Ishikawa (cell line): ENCODE data around the gene ACY1.

Source experiments
- CEBPB ChIP-seq: IDR thresholded peaks from 2 replicates; pipeline ENCODE4 v1.6.1; 2012
- EGR1 ChIP-seq: IDR thresholded peaks from 2 replicates; pipeline ENCODE4 v1.6.1; 2012
- EP300 ChIP-seq: IDR thresholded peaks from 2 replicates; pipeline ENCODE4 v1.6.1; 2012; ENCODE audit warnings: borderline replicate concordance
- FOXM1 ChIP-seq: IDR thresholded peaks from 2 replicates; pipeline ENCODE4 v1.6.1; 2012; ENCODE audit warnings: low read depth, borderline replicate concordance
- RAD21 ChIP-seq: IDR thresholded peaks from 2 replicates; pipeline ENCODE4 v1.6.1; 2012; ENCODE audit warnings: low read depth
- TAF1 ChIP-seq: IDR thresholded peaks from 2 replicates; pipeline ENCODE4 v1.6.1; 2012; ENCODE audit warnings: low read depth, mild to moderate bottlenecking
- TCF12 ChIP-seq: IDR thresholded peaks from 2 replicates; pipeline ENCODE4 v1.6.1; 2012; ENCODE audit warnings: low read depth
- YY1 ChIP-seq: IDR thresholded peaks from 2 replicates; pipeline ENCODE4 v1.6.1; 2012; ENCODE audit warnings: low read depth
- TF ChIP-seq, protein P1 (sequence below): IDR thresholded peaks from 2 replicates; pipeline ENCODE4 v1.6.1; 2012; ENCODE audit warnings: low read depth, mild to moderate bottlenecking
- TF ChIP-seq, protein P2 (sequence below): IDR thresholded peaks from 2 replicates; pipeline ENCODE4 v1.6.1; 2012

DNA sequence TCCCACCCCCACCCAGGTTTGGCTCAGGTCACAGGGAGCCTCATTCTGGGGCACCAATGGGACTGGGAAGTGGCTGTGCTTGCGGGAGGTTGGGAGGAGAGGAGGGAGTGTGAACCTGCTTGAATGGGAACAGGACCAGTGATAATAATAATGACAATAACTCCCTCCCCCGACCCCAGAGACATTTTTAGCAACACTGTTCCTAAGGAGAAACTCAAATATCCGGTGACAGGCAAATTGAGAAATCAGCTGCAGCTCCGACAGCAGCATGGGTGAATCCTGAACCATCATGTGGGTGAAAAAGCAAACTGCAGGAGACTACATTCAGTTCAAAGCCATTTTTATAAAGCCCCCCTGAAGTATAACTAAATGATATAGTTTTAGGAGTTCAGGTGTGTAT is 24.0 kb downstream of the ACY1 start:
- TF ChIP-seq, protein P1, sequence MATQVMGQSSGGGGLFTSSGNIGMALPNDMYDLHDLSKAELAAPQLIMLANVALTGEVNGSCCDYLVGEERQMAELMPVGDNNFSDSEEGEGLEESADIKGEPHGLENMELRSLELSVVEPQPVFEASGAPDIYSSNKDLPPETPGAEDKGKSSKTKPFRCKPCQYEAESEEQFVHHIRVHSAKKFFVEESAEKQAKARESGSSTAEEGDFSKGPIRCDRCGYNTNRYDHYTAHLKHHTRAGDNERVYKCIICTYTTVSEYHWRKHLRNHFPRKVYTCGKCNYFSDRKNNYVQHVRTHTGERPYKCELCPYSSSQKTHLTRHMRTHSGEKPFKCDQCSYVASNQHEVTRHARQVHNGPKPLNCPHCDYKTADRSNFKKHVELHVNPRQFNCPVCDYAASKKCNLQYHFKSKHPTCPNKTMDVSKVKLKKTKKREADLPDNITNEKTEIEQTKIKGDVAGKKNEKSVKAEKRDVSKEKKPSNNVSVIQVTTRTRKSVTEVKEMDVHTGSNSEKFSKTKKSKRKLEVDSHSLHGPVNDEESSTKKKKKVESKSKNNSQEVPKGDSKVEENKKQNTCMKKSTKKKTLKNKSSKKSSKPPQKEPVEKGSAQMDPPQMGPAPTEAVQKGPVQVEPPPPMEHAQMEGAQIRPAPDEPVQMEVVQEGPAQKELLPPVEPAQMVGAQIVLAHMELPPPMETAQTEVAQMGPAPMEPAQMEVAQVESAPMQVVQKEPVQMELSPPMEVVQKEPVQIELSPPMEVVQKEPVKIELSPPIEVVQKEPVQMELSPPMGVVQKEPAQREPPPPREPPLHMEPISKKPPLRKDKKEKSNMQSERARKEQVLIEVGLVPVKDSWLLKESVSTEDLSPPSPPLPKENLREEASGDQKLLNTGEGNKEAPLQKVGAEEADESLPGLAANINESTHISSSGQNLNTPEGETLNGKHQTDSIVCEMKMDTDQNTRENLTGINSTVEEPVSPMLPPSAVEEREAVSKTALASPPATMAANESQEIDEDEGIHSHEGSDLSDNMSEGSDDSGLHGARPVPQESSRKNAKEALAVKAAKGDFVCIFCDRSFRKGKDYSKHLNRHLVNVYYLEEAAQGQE = no peak
- no peak for TF ChIP-seq RAD21
- no peak for TF ChIP-seq TCF12
- TF ChIP-seq EGR1 = no peak
- TF ChIP-seq, protein P2, sequence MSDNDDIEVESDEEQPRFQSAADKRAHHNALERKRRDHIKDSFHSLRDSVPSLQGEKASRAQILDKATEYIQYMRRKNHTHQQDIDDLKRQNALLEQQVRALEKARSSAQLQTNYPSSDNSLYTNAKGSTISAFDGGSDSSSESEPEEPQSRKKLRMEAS = no peak
- no peak for TF ChIP-seq YY1
- no peak for TF ChIP-seq FOXM1
- TF ChIP-seq TAF1 = no peak
- TF ChIP-seq CEBPB = no peak
- no peak for TF ChIP-seq EP300
